Prostate gland (tissue), 2 donors: ENCODE results near the gene TMC1. TPM values are rescaled to one million over a fixed set of nuclear protein-coding genes. Genes with fewer than 3 reads are reported as not detected.

Source experiments
- DNase-seq: peaks from one replicate; pipeline ENCODE4 v3.0.0-alpha.2; 2019; ENCODE audit warnings: low spot score
- H3K27ac ChIP-seq, 2 donors: fragments of 200-600 bp; sonication (generic); 2 replicates each; pipeline ENCODE4 v1.5.1; 2017 to 2019
- H3K27me3 ChIP-seq: fragments of 200-600 bp; sonication (generic); replicated peaks from 2 replicates; pipeline ENCODE4 v1.5.1; 2019; ENCODE audit not compliant: insufficient read depth
- H3K36me3 ChIP-seq, 2 donors: fragments of 200-600 bp; sonication (generic); 1 replicate in 1 of 2; 2 replicates in 1 of 2; pipeline versions ENCODE4 v1.5.1 to v1.8.1; 2017 to 2019
- H3K4me1 ChIP-seq: fragments of 200-600 bp; sonication (generic); replicated peaks from 2 replicates; pipeline ENCODE4 v1.5.1; 2019
- H3K4me3 ChIP-seq, 2 donors: fragments of 200-600 bp; sonication (generic); 2 replicates each; pipeline ENCODE4 v1.5.1; 2017 to 2019
- H3K9me3 ChIP-seq: fragments of 200-600 bp; sonication (generic); 2 replicates; pipeline ENCODE4 v1.5.1; 2017
- CTCF ChIP-seq, 4 experiments: fragments of 200-600 bp in 2 of 4; fragments of 450-650 bp in 2 of 4; sonication (generic) in 2 of 4; IDR thresholded peaks; 1 replicate in 3 of 4; 2 replicates in 1 of 4; pipeline ENCODE4 v1.5.1; 2016 to 2019; ENCODE audit warnings: antibody characterized with exemption in 4 of 4, mild to moderate bottlenecking in 2 of 4, moderate library complexity in 2 of 4
- POLR2A ChIP-seq: fragments of 450-650 bp; IDR thresholded peaks from one replicate; pipeline ENCODE4 v1.6.1; 2016; ENCODE audit warnings: antibody characterized with exemption, mild to moderate bottlenecking
- POLR2AphosphoS5 ChIP-seq: sonication (generic); formaldehyde crosslinking; IDR thresholded peaks from one replicate; pipeline ENCODE4 v1.6.1; 2017; ENCODE audit warnings: antibody characterized with exemption
- WGBS: methylation state at CpG from one replicate; pipeline ENCODE4 v1.1.5; 2018; 5-methylcytosine and 5-hydroxymethylcytosine counted together
- intact Hi-C: fragments of 100-400 bp; cut with DNase I; formaldehyde crosslinking; loops from one replicate; pipeline ENCODE4 v1.14.2; 2022
- total RNA-seq, 2 donors: library from RNA; depleted of rRNA; stranded (reverse); fragments of >200 nt; gene quantifications; one replicate each; pipeline ENCODE4 v1.1.0, GENCODE V29; 2016

The TMC1 gene
- total RNA-seq, 2 donors from 2014 or later = 3.0 to 5.3 TPM

GRCh38 chr9:72551306-72551705 is 29.9 kb downstream of the TMC1 start:
- WGBS = 70% methylated on average over 2 of the region's 2 CpGs
- no peaks in the 10 kb centered on the region for H3K36me3 ChIP-seq
- no peaks in the 10 kb centered on the region for H3K27me3 ChIP-seq
- intact Hi-C loops = no loop called here
- H3K27ac ChIP-seq = no peak overlapping the region
- H3K9me3 ChIP-seq = no peaks in the 10 kb centered on the region
- no peak overlapping the region for H3K4me3 ChIP-seq
- H3K4me1 ChIP-seq = no peaks in the 10 kb centered on the region
- TF ChIP-seq POLR2A (no peak), CTCF (IDR thresholded peaks at IDR 0.05) (no peak), POLR2AphosphoS5 (no peak)
- DNase-seq = no peak

GRCh38 chr9:72552356-72552755 is 30.9 kb downstream of the TMC1 start:
- no peak for TF ChIP-seq POLR2A
- TF ChIP-seq POLR2AphosphoS5 = no peak
- TF ChIP-seq CTCF (IDR thresholded peaks at IDR 0.05) = no peak
- H3K36me3 ChIP-seq = no peaks in the 10 kb centered on the region
- H3K9me3 ChIP-seq = no peaks in the 10 kb centered on the region
- H3K4me1 ChIP-seq = no peaks in the 10 kb centered on the region
- H3K27me3 ChIP-seq = no peaks in the 10 kb centered on the region
- no peak overlapping the region for H3K27ac ChIP-seq
- no peak overlapping the region for H3K4me3 ChIP-seq
- intact Hi-C loops = no loop called here
- 89% methylated on average over 1 of the region's 1 CpG for WGBS
- DNase-seq = no peak

GRCh38 chr9:72554221-72554641 is 32.8 kb downstream of the TMC1 start:
- peak; percentile 53 for DNase-seq
- no peaks in the 10 kb centered on the region for H3K9me3 ChIP-seq
- no peak overlapping the region for H3K4me3 ChIP-seq
- 8% methylated on average over 3 of the region's 3 CpGs for WGBS
- no peaks in the 10 kb centered on the region for H3K4me1 ChIP-seq
- H3K27ac ChIP-seq = peak overlapping the region; percentile 25 to 58
- H3K27me3 ChIP-seq = no peaks in the 10 kb centered on the region
- no peaks in the 10 kb centered on the region for H3K36me3 ChIP-seq
- intact Hi-C loops = no loop called here
- peak; percentile 81 for TF ChIP-seq POLR2AphosphoS5
- TF ChIP-seq POLR2A = no peak

GRCh38 chr9:72557549-72557948 is 36.1 kb downstream of the TMC1 start:
- TF ChIP-seq POLR2AphosphoS5 = no peak
- no peak for TF ChIP-seq CTCF (IDR thresholded peaks at IDR 0.05)
- no peak for TF ChIP-seq POLR2A
- no peaks in the 10 kb centered on the region for H3K36me3 ChIP-seq
- no peak for DNase-seq
- 57% methylated on average over 2 of the region's 2 CpGs for WGBS
- H3K4me1 ChIP-seq = no peaks in the 10 kb centered on the region
- no peak overlapping the region for H3K4me3 ChIP-seq
- H3K27me3 ChIP-seq = no peaks in the 10 kb centered on the region
- H3K9me3 ChIP-seq = no peaks in the 10 kb centered on the region
- H3K27ac ChIP-seq = no peak overlapping the region
- intact Hi-C loops = no loop called here

GRCh38 chr9:72560086-72560485 is 38.7 kb downstream of the TMC1 start:
- intact Hi-C loops = no loop called here
- Histone ChIP-seq H3K27ac (no peak overlapping the region), H3K36me3 (no peaks in the 10 kb centered on the region), H3K4me3 (no peak overlapping the region), H3K9me3 (no peaks in the 10 kb centered on the region), H3K27me3 (no peaks in the 10 kb centered on the region), H3K4me1 (no peaks in the 10 kb centered on the region)
- TF ChIP-seq POLR2A = no peak
- TF ChIP-seq POLR2AphosphoS5 = no peak
- no peak for TF ChIP-seq CTCF (IDR thresholded peaks at IDR 0.05)
- DNase-seq = no peak
- 77% methylated on average over 1 of the region's 1 CpG for WGBS
